B cell (primary cell): Measurements from ENCODE around the gene UCKL1. TPM values are rescaled to one million over a fixed set of nuclear protein-coding genes. Genes with fewer than 3 reads are reported as not detected.

ENCODE experiments used
- ATAC-seq: fragments of 200-7000 bp; cut with Tn5 transposase; one replicate; pipeline ENCODE4 v1.10.0; 2021; ENCODE audit warnings: low read depth, mild to moderate bottlenecking, moderate number of reproducible peaks, moderate library complexity
- CTCF ChIA-PET: fragments of 350-600 bp; sonication (Branson Sonifier 250); formaldehyde crosslinking; loops from one replicate; lab custom pipeline; 2021; ENCODE audit warnings: antibody characterized with exemption, inconsistent platforms; lab: Charles Lee
- POLR2A ChIA-PET: fragments of 350-600 bp; sonication (Branson Sonifier 250); formaldehyde crosslinking; loops from one replicate; lab custom pipeline; 2021; ENCODE audit warnings: antibody characterized with exemption; lab: Charles Lee
- DNase-seq: peaks from one replicate; pipeline ENCODE4 v3.0.0; 2013
- H2AFZ ChIP-seq: 2 replicates; pipeline ENCODE4 v1.6.1; 2012; ENCODE audit warnings: mild to moderate bottlenecking, low read depth, low read length; ENCODE audit not compliant: insufficient read depth, poor library complexity, severe bottlenecking
- H3K27ac ChIP-seq, 2 donors: 1 replicate in 1 of 2; 2 replicates in 1 of 2; pipeline ENCODE4 v1.5.1; 2012 to 2013; ENCODE audit warnings: low read length in 2 of 2, mild to moderate bottlenecking in 2 of 2, moderate library complexity in 1 of 2
- H3K27me3 ChIP-seq, 4 experiments: fragments of 200-600 bp in 1 of 4; sonication (generic) in 1 of 4; replicated peaks in 1 of 4; 1 replicate in 2 of 4; 2 replicates in 2 of 4; pipeline versions ENCODE4 v1.6.1 to v1.7.0; 2013 to 2016; ENCODE audit warnings: low read length in 3 of 4, mild to moderate bottlenecking in 2 of 4, mixed read lengths in 1 of 4, moderate library complexity in 1 of 4; ENCODE audit not compliant: insufficient read depth in 4 of 4, control insufficient read depth in 3 of 4; ENCODE audit errors: control extremely low read depth in 1 of 4
- H3K36me3 ChIP-seq, 2 experiments: replicated peaks in 1 of 2; 1 replicate in 1 of 2; 2 replicates in 1 of 2; pipeline versions ENCODE4 v1.6.1 to v1.7.1; 2013; ENCODE audit warnings: low read length in 1 of 2; ENCODE audit not compliant: insufficient read depth in 2 of 2, control insufficient read depth in 1 of 2; ENCODE audit errors: control extremely low read depth in 1 of 2, extremely low read depth in 1 of 2
- H3K4me1 ChIP-seq, 2 donors: fragments of 200-600 bp in 1 of 2; sonication (generic) in 1 of 2; 1 replicate in 1 of 2; 2 replicates in 1 of 2; pipeline versions ENCODE4 v1.5.1 to v1.6.1; 2013 to 2017; ENCODE audit warnings: low read length in 2 of 2; ENCODE audit not compliant: control insufficient read depth in 2 of 2, insufficient read depth in 2 of 2
- H3K4me2 ChIP-seq: replicated peaks from 2 replicates; pipeline ENCODE3; 2012; ENCODE audit warnings: mild to moderate bottlenecking, low read depth, low read length; ENCODE audit not compliant: poor library complexity, severe bottlenecking
- H3K4me3 ChIP-seq, 5 experiments: fragments of 200-600 bp in 1 of 5; sonication (generic) in 1 of 5; 1 replicate in 3 of 5; 2 replicates in 2 of 5; pipeline versions ENCODE4 v1.5.1 to v1.7.0; 2011 to 2016; ENCODE audit warnings: low read length in 4 of 5, mild to moderate bottlenecking in 4 of 5, low read depth in 2 of 5, control low read depth in 1 of 5, moderate library complexity in 1 of 5; ENCODE audit not compliant: insufficient read depth in 1 of 5; ENCODE audit errors: control extremely low read depth in 1 of 5, extremely low read depth in 1 of 5
- H3K79me2 ChIP-seq: fragments of 200-600 bp; sonication (generic); one replicate; pipeline ENCODE4 v1.6.0; 2016; ENCODE audit warnings: low read length; ENCODE audit not compliant: control insufficient read depth, insufficient read depth
- H3K9ac ChIP-seq: fragments of 200-600 bp; sonication (generic); 2 replicates; pipeline ENCODE4 v1.6.1; 2017; ENCODE audit warnings: mild to moderate bottlenecking, low read length, moderate library complexity
- H3K9me3 ChIP-seq, 3 donors: one replicate each; pipeline versions ENCODE4 v1.6.1 to v1.7.1; 2013; ENCODE audit warnings: low read length in 2 of 3; ENCODE audit not compliant: control insufficient read depth in 2 of 3, insufficient read depth in 1 of 3; ENCODE audit errors: control extremely low read depth in 1 of 3
- H4K20me1 ChIP-seq: 2 replicates; pipeline ENCODE4 v1.6.0; 2012; ENCODE audit warnings: mild to moderate bottlenecking, low read length; ENCODE audit not compliant: insufficient read depth, control insufficient read depth, poor library complexity, severe bottlenecking
- H3K27ac Mint-ChIP-seq: one replicate; pipeline ENCODE4 v1.8.0; 2021; ENCODE audit warnings: mixed read lengths
- H3K27me3 Mint-ChIP-seq: one replicate; pipeline ENCODE4 v1.8.0; 2021; ENCODE audit warnings: mixed read lengths
- H3K4me1 Mint-ChIP-seq: one replicate; pipeline ENCODE4 v1.8.0; 2021; ENCODE audit warnings: mixed read lengths
- H3K4me3 Mint-ChIP-seq: one replicate; pipeline ENCODE4 v1.8.0; 2021; ENCODE audit warnings: mixed read lengths
- H3K9me3 Mint-ChIP-seq: one replicate; pipeline ENCODE4 v1.8.0; 2022; ENCODE audit warnings: mixed read lengths; ENCODE audit not compliant: insufficient read depth
- EZH2 ChIP-seq: IDR thresholded peaks from 2 replicates; pipeline ENCODE4 v1.6.1; 2012; ENCODE audit warnings: borderline replicate concordance, low read depth, mild to moderate bottlenecking, moderate library complexity, low read length; ENCODE audit not compliant: insufficient read depth, poor library complexity, severe bottlenecking
- WGBS: methylation state at CpG from one replicate; pipeline ENCODE4 v1.1.5; 2013; ENCODE audit warnings: missing lambda C conversion rate; ENCODE audit not compliant: insufficient coverage; 5-methylcytosine and 5-hydroxymethylcytosine counted together
- intact Hi-C: fragments of 100-400 bp; cut with micrococcal nuclease; formaldehyde crosslinking; loops from one replicate; pipeline ENCODE4 v1.10.0; 2022
- polyA plus RNA-seq: library from polyadenylated mRNA; depleted of rRNA; stranded (reverse); fragments of >200 nt; gene quantifications from 2 replicates; pipeline ENCODE4 v1.2.3, GENCODE V29; 2012
- total RNA-seq, 2 donors: library from RNA; stranded (reverse); fragments of 120-200 nt in 1 of 2; gene quantifications; 1 replicate in 1 of 2; 2 replicates in 1 of 2; pipeline versions ENCODE4 v1.2.3 to v1.2.4, GENCODE V29; 2013 to 2022
- TF ChIP-seq, protein P1 (sequence below): fragments of 200-600 bp; IDR thresholded peaks from one replicate; pipeline ENCODE4 v1.8.0; 2022; ENCODE audit warnings: antibody characterized with exemption, mild to moderate bottlenecking

UCKL1 gene
- total and polyA plus RNA-seq, 2 donors (not counting 1 experiment from before 2014, with no cell fraction given), result 106 to 199 TPM

DNA sequence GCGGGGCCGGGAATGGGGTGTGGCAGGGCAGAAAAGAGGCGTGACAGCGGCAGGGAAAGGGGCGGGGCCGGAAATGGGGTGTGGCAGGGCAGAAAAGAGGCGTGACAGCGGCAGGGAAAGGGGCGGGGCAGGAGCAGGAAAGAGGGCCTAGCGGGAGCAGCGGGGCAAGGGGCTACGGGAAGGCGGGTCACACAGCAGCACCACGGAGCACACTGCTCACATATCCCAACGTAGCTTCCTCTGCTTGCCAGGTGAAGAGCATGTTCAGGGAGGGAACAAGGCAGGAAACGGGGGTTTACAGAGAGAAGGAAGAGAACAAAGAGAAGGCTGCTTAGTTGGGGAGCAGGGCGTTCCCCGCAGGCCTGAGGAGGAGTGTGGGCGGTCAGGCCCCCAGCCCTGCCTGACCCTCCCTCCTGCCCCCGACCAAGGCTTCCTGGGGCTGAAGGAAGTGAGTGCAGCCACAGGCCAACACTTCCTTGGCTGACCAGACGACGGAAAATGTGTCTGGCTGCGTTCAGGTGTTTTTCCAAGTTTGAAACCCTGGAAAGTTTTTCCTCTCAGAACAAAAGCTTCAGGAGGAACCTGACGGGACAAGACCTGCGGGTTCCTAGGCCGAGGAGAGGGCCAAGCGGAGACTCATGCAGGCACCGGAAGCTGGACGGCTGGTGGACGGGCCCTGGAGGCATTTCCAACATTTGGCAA is 13.8 kb downstream of the UCKL1 start:
- Histone ChIP-seq H3K9me3 (peaks cover 0 to 29% (median 0%) of the 10 kb centered on the region in 3 donors), H3K27ac (peak overlapping the region in 1 of 2 donors; percentile 1), H3K4me2 (peak overlapping the region; percentile 43), H2AFZ (no peak overlapping the region), H4K20me1 (peaks cover 91% of the 10 kb centered on the region), H3K4me3 (no peak overlapping the region), H3K27me3 (no peaks in the 10 kb centered on the region), H3K79me2 (peaks cover 55% of the 10 kb centered on the region), H3K4me1 (peaks cover 14 to 21% of the 10 kb centered on the region in 2 donors), H3K9ac (no peak overlapping the region), H3K36me3 (peaks cover 0 to 65% of the 10 kb centered on the region in 2 experiments)
- CTCF ChIA-PET, result interaction anchor here (1.0 kb wide), 1 partner anchor 12 kb away, joined by 3 read pairs; no protein-coding TSS in a partner anchor
- WGBS, result 77% methylated on average over 19 of the region's 30 CpGs
- H3K27me3 Mint-ChIP-seq, result no peaks in the 10 kb centered on the region
- H3K9me3 Mint-ChIP-seq, result no peaks in the 10 kb centered on the region
- ATAC-seq (no peak), DNase-seq (peak; percentile 38)
- intact Hi-C loops, result no loop called here
- peaks cover 23% of the 10 kb centered on the region for H3K4me1 Mint-ChIP-seq
- H3K4me3 Mint-ChIP-seq, result no peak overlapping the region
- H3K27ac Mint-ChIP-seq, result peak overlapping the region; percentile 41
- POLR2A ChIA-PET, result no interaction called here
- no peak for TF ChIP-seq EZH2

DNA sequence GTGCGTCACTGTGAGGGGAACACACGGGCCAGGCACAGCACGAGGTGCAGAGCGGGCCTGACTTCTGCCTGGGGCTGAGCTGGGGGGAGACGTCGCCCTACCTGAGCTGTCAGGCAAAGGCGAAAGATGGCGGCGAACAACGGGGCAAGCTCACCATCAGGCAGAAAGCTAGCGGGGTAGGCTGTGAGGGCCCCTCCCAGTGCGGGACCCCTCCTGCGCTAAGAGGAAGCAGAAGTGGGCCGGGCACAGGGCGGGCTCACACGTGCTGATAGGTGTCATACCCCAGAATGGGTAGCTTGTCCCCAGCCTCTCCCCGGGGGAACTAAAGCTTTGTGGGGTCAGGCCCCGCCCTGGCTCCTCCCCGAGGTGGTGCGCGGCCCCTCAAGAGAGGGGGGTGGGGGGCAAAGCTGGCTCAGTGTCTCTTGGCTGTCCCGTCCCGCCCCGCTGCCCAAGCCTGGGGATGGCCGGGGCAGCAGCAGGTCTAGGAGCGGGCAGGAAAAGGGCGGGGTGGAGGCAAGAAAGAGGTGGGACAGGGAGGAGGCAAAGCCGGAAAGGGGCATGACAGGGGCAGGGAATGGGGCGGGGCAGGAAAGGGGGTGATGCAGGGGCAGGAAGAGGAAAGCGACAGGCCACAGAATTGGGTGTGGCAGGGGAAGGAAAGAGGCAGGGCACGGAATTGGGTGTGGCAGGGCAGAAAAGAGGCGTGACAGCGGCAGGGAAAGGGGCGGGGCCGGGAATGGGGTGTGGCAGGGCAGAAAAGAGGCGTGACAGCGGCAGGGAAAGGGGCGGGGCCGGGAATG is 14.7 kb downstream of the UCKL1 start:
- WGBS, result 77% methylated on average over 26 of the region's 39 CpGs
- Histone ChIP-seq H3K79me2 (peaks cover 46% of the 10 kb centered on the region), H2AFZ (no peak overlapping the region), H3K27me3 (no peaks in the 10 kb centered on the region), H4K20me1 (peaks cover 86% of the 10 kb centered on the region), H3K9me3 (peaks cover 0 to 29% (median 0%) of the 10 kb centered on the region in 3 donors), H3K36me3 (peaks cover 0 to 65% of the 10 kb centered on the region in 2 experiments), H3K9ac (no peak overlapping the region), H3K4me1 (peaks cover 9 to 15% of the 10 kb centered on the region in 2 donors), H3K4me3 (peak overlapping the region in 1 of 5 experiments; percentile 1), H3K27ac (peak overlapping the region; percentile 41 to 65), H3K4me2 (peak overlapping the region; percentile 74)
- H3K27me3 Mint-ChIP-seq, result no peaks in the 10 kb centered on the region
- ATAC-seq (peak; percentile 70), DNase-seq (peak; percentile 71)
- ChIA-PET POLR2A (interaction anchor here (0.6 to 1.1 kb wide), 2 partner anchors 14 to 399 kb away, joined by 3 read pairs; no protein-coding TSS in a partner anchor), CTCF (no interaction called here)
- peak overlapping the region; percentile 79 for H3K27ac Mint-ChIP-seq
- intact Hi-C loops, result no loop called here
- peaks cover 17% of the 10 kb centered on the region for H3K4me1 Mint-ChIP-seq
- TF ChIP-seq EZH2, result no peak
- TF ChIP-seq, protein P1, sequence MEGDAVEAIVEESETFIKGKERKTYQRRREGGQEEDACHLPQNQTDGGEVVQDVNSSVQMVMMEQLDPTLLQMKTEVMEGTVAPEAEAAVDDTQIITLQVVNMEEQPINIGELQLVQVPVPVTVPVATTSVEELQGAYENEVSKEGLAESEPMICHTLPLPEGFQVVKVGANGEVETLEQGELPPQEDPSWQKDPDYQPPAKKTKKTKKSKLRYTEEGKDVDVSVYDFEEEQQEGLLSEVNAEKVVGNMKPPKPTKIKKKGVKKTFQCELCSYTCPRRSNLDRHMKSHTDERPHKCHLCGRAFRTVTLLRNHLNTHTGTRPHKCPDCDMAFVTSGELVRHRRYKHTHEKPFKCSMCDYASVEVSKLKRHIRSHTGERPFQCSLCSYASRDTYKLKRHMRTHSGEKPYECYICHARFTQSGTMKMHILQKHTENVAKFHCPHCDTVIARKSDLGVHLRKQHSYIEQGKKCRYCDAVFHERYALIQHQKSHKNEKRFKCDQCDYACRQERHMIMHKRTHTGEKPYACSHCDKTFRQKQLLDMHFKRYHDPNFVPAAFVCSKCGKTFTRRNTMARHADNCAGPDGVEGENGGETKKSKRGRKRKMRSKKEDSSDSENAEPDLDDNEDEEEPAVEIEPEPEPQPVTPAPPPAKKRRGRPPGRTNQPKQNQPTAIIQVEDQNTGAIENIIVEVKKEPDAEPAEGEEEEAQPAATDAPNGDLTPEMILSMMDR, result no peak
- H3K4me3 Mint-ChIP-seq, result peak overlapping the region; percentile 13
- no peaks in the 10 kb centered on the region for H3K9me3 Mint-ChIP-seq
